HG03439 (cell line): ENCODE measurements around the gene YY1.
"Not testable (repeated sequence)": the region's sequence is repeated elsewhere in the genome, so short reads cannot be mapped to it uniquely, and the experiment has no call there.

Source experiments
- ATAC-seq: cut with Tn5 transposase; IDR thresholded peaks from one replicate; pipeline ENCODE4 v1.9.1; 2021; ENCODE audit warnings: mild to moderate bottlenecking, moderate library complexity; ENCODE audit not compliant: unreplicated experiment

Gene YY1

DNA sequence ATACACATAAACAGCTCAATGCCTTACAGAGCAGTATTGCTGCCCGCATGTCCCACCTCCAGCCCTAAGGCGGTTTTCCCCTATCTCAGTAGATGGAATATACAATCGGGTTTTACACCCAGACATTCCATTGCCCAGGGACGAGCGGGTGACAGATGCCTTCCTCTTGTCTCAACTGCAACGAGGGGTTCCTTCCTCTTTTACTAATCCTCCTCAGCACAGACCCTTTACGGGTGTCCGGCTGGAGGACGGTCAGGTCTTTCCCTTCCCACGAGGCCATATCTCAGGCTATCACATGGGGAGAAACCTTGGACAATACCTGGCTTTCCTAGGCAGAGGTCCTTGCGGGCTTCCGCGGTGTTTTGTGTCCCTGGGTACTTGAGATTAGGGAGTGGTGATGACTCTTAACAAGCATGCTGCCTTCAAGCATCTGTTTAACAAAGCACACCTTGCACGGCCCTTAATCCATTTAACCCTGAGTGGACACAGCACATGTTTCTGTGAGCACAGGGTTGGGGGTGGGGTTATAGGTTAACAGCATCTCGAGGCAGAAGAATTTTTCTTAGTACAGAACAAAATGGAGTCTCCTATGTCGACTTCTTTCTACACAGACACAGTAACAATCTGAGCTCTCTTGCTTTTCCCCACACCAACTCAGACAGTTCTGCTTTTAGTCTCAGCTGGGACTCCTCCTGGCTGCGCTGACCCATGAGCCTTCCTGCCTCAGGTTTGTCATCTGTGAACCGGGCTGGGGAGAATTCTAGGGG, 73.3 kb downstream of the YY1 start:
- not testable (repeated sequence) for ATAC-seq

DNA sequence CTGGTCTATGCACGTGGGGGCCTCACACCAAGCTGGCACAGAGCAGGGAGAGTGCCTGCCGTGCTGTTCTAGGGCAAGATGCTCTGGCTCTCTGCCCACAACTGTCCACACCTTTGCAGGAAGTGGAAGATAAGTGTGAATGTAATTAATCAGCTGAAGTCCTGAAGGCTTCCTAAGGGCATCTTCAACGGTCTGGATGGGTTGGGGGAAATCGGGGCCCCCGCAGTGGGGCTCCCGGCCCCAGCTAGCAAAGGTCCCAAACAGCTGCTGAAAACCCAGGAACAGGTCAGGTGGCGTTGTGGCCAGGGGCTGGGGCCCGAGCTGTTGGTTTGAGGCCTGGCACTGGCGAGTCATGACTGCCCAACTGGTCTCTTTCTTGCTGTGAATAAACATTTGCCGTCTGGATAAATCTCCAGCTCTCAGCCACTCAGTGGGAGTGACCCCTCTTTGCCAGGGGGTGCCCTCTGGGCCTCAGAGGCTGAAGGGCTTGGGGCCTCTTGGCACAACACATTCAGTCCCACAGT, 74.0 kb downstream of the YY1 start:
- no peak for ATAC-seq

DNA sequence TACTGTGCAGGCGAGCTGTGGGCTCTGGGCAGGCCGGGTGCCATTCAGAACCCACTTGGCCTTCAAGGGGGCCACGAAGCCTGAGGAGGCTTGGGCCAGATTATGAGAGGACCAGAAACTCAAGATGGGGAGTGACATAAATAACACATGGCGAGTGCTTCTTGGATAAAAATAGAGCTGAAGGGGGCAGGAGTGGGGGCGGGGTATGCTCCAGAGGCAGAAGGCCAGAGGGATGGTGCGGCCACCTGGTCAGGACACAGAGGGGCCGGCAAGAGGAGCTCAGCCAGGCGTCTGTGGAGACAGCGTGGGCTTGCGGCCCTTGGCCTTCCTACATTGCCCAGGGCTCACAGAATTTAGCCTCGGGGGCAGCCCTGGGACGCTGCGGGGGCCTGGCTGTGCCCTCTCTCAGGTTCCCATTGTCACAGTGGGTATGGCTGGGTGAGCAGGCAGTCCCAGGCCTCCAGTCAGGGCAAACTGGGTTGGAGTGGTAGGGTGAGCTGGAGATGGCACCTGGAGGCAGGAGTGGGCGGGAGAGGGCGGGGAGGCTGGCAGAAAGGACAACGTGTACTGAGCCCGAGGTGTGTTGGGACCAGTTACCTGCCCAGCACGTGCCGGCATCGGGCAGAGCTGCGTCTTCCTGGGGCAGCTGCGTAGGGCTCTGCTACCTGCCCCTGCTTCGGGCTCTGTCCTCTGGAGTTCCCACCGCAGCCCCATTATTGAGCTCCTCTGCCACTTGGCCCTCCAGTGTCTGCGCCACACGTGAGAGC, 74.7 kb downstream of the YY1 start:
- ATAC-seq: no peak

DNA sequence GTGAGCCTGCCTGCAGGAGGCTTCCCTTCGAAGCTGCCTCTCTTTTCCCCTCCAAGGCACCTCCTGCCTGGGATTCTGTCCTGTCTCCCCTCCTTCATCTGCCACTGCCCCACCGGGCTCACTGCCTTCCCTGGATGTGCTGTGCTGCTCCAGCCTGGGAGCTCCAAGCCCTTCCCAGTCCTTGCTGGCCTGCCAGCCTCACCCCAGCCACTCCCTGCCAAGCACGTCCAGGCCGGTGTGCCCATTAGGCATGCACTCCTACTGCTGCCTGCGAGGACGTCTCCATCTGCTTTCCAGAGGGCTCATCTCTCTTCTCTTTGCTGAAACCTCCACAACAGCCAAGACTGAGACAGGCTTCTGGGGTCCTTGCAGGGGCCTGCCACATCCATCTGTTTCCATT, 75.8 kb downstream of the YY1 start:
- no peak for ATAC-seq

DNA sequence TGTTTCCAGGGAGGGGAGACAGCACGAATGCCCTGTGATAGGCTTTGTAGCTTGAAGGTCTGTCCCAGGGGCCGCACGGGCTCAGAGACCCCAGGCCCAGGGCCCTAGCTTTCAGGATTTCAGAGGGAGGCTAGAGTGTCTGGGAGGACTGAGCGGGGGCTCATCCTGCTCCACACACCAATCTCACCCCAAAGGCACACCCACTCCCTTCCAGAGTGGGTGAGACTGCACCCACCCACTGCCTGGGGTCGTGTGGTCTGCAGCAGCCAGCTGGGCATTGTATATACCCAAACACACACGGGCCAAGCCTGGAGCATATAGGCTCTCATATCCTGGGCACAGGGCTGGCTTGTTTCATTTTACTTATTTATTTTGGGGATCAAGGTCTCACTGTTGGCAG, 78.4 kb downstream of the YY1 start:
- no peak for ATAC-seq

DNA sequence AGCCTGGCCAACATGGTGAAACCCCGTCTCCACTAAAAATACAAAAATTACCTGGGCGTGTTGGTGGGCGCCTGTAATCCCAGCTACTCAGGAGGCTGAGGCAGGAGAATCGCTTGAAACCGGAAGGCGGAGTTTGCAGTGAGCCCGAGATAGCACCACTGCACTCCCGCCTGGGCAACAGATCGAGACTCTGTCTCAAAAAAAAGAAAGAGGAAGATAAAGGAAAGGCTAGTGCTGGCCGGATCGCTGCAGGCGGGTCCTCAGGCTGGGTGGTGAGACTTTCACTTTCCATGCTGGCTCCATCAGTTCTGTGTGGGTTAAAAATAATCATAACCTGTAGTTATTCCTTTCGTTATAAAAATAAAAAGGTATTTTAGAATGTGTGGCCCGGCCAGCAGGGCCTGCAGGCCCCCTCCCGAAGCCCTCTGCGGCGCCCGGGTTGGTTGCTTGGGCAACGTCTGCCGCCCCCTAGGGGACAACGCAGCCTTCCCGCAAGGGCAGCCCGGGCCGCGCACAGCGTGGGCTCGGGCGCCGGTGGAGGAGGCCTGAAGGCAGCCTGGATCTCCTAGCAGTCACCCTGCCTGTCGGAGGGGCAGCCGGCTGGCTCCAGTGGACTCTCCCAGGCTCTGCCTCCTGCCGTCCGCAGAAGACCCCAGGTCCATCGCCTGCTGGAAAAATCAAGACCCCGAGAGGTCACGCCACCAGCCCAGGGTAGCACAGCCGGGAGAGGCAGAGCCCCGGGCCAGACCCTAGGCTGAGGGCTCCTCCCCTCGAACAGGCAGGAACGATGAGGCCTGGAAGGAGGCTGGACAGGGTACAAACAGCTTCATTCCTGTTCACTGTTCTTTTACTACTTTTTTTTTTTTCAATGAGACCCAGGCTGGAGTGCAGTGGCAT, 79.2 kb downstream of the YY1 start:
- peak; percentile 75 for ATAC-seq

DNA sequence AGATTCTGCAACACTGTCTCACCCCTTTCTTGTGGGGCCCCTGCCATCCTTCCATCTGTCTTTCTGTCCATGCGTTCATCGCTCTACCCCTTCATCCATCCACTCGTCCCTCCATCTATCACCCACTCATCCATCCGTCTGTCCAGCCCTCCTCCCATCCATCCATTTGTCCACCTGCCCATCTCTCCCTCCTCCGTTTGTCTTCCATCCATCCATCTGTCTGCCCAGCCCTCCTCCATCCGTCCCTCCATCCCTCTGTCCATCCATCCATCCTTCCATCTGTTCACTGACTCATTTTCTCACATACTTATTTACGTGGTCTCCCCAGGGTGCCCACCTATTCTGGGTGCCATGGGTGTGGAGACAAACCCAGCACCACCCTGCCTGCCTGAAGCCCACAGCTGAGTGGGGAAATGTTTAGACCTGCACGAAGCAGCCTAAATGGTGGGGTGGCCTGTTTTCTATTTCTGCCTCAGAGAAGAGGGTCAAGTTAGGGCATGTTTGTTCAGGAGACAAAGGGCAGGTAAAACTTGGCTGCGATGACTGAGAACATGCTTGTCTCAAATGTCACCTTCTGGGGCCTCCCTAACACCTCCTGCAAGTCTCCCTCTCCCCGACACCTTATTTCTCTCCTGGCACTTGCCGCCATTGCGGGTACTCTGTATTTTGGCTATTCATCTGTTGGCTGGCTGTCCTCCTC, 81.4 kb downstream of the YY1 start:
- no peak for ATAC-seq

DNA sequence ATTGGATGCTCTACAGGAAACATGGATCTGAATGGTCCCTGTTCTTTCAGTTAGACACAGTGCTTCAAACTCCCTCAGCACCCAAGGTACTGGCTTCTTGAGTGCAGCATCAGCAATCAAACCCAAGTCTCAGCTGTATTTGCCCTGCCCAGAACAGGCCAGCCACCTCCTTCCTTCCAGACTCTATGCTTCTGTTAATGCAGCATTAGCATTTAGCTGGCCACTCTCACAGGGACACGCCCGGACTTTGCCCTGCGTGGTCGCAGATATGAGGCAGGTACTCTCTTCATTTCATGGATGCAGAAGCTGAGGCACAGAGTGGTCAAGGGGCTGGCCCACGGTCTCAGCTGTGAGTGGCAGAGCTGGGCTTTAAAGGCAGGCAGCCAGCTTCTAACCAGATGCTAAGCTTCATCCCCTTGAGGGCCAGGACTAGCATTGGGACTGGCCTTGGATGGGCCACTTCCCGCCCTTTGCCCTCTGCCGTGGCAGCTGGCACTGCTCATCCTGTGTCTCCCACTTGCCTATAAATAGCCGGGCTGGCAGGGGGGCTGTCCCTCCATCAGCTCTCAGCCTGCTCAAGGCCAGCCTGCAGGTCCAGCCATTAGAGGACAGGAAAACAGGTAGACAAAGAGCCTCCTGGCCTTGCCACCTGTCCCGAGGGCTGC, 82.7 kb downstream of the YY1 start:
- no peak for ATAC-seq

DNA sequence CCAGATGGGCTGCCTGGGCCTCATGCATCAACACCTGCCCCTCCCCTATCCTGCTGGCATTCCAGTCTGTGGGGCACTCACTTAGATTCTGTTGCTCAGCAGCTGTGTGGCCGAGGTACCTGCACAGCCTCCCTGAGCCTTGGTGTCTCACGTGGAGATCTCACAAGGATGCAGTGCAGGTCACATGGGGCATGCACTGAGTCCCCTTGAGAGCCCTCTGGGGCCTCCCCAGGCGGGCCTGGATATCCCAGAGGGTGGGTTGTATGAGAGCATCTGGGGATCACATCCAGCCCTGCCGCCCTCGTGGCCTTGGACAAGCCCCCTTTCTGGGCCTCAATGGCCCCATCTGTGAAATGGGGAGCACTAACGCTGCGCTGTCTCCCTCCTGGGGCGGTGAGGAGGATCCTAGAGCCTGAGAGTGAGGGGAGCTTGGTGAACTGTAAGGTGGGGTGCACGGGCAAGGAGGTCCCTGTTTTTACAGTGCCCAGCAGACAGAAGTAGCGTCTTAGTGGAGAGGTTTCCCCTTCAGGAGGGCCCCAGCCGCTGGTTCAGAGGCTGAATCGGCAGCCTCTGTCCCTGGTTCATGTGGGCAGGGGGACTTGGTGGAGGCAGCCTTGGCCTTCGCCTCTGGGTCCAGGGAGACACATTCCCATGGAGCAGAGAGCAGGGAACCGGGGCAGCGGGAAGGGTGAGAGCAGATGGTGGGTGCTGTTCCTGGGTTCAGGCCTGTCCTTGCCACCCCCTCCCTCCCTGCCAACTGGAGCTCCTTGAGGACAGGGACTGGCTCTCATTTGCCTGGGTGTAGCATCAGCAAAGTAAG, 83.4 kb downstream of the YY1 start:
- ATAC-seq: no peak

DNA sequence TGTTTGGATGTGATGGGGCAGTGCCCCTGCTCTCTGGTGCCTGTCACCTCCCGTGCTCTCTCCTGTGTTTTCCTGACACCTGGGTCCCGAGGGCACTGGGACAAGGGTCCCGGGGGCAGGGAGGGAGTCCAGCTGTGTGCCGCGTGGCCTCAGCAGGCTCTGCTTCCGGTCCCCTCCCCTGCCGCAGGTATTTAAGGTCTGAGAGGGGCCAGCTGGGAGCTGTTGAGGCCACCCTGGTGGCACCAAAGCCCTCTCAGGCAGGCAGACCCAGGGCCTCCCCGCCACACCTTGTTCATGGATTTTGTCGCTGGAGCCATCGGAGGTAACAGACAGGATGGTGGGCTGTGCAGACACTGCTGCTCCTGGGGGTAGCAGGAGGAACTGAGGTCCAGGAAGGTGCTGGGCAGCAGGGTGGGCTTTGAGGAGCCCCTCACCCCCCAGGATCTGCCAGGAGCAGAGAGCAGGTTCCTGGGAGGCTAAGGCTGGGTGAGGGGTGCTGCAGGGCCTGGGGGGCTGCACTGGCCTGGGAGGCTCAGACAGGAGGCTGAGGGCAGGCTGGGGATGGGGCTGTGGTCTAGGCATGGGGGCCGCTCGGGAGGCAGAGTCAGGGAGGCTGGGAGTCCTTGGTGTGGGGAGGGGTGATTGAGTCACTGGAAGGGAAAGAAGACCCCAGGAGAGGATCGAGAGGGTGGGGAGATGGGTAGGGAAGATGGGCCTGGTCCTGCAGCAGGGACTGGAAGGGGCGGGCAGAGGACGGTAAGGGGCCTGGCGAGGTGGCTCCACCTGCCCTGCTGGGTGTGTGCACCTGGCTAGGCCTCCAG, 84.4 kb downstream of the YY1 start, which contains the start of gene SLC25A47:
TSS of gene SLC25A47 (plus strand) at position 219 of the 821 bp plus-strand sequence. CDS start at position 295, 76 bp downstream.
- ATAC-seq: no peak

DNA sequence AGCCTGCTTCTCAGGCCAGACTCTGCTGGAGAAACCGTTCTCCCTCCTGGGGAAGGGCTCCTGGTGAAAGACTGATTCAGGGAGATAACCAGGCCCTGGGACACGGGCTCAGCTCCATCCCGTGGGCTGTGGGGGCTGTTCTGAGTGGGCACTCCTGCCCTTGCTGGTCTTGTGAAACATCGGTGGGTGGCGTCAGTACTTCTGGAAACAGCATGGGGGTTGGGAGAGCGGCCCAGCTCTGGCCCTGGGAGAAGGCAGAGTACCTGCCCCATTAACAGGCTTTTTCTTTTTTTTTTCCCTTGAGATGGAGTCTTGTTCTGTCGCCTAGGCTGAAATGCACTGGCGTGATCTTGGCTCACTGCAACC, 85.0 kb downstream of the YY1 start:
- ATAC-seq: no peak

DNA sequence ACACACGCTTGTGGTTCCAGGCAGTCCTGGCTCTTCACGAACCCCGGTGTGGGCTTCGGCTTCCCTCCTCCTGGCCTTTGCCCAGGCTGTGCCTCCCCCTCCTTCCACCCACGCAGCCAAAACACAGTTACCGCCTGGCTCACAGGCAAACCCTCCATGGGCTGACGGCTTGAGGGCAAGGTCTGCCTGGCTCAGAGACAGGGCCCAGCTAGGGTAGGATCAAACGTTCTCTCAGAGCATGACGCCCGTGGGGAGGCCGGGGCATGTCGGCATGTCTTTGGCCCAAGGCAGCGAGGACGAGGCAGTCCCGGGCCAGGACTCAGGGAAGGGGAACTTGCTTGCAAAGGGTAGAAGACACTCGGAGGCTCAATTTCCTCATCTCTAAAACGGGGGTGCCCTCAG, 86.3 kb downstream of the YY1 start:
- no peak for ATAC-seq

DNA sequence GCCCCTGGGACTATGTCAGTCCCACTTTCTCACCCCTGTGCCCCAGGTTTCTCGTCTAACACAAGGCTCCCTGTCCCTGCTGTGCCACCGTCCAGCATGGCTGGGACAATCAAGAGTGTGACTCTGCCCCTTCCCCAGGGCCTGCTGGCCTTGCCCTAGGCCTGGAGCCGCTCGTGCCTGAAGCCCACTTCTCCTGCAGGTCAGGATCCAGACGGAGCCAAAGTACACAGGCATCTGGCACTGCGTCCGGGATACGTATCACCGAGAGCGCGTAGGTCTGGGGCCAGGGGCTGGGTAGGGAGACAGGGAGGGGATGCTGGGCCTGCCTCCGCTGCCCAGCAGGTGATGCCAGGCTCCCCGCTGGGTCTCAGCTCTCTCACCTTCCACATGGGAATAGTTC, 87.0 kb downstream of the YY1 start:
- ATAC-seq: no peak

DNA sequence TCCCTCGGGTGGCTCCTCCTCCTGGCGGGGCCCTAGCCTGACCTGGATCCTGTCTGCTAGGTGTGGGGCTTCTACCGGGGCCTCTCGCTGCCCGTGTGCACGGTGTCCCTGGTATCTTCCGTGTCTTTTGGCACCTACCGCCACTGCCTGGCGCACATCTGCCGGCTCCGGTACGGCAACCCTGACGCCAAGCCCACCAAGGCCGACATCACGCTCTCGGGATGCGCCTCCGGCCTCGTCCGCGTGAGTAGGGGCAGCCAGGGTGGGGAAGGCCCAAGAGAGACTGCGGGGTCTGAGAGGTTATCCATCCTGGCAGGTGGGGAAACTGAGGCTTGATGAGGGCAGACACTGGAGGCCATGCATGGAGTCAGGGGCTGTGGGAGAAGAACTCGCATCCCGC, 88.2 kb downstream of the YY1 start:
- ATAC-seq: no peak

DNA sequence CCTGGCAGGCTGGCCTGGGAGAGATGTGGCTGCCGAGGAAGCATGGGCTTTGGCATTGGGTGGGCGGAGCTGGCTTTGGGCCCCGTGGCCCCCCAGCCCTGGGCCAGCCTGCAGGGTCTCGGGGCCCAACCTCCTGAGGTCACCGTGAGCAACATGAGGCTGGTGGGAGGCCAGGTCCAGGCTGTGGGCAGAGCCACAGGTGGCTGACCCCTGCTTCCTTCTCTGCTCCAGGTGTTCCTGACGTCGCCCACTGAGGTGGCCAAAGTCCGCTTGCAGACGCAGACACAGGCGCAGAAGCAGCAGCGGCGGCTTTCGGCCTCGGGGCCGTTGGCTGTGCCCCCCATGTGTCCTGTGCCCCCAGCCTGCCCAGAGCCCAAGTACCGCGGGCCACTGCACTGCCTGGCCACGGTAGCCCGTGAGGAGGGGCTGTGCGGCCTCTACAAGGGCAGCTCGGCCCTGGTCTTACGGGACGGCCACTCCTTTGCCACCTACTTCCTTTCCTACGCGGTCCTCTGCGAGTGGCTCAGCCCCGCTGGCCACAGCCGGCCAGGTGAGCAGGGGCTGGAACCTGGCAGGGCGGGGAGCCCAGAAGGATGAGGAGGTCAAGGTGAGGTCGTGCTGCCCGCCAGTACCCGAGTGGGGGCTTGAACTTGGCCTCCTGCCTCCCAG, 89.7 kb downstream of the YY1 start:
- no peak for ATAC-seq

DNA sequence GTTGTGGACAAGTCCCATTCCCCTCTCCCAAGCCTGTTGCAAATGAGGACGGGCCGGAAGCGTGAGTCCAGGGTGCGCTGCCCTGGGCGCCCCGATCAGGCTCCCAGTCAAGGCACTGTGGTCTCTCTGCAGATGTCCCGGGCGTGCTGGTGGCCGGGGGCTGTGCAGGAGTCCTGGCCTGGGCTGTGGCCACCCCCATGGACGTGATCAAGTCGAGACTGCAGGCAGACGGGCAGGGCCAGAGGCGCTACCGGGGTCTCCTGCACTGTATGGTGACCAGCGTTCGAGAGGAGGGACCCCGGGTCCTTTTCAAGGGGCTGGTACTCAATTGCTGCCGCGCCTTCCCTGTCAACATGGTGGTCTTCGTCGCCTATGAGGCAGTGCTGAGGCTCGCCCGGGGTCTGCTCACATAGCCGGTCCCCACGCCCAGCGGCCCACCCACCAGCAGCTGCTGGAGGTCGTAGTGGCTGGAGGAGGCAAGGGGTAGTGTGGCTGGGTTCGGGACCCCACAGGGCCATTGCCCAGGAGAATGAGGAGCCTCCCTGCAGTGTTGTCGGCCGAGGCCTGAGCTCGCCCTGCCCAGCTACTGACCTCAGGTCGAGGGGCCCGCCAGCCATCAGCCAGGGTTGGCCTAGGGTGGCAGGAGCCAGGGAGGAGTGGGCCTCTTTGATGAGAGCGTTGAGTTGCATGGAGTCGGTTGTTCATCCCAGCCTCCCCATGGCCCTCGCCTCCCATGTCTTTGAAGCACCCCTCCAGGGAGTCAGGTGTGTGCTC, 90.5 kb downstream of the YY1 start:
- ATAC-seq: no peak

DNA sequence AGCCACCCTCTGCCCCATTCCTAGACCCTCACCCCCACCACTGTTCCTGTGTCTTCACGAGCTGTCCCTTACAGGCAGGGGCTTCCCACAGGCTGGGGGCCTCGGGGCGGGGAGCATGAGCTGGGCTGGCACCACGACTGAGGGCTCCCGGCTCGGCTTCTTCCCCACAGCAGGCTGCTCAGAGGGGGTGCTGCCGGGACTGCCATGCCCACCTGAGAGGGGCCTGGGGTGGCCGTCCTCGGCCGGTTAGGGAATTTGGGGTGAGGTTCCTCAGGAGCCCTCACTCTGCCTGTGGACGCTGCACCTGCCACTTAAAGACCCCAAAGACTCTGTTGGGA, 91.0 kb downstream of the YY1 start:
- ATAC-seq: no peak
